ENCODE data around the gene TMCC3.

DNA sequence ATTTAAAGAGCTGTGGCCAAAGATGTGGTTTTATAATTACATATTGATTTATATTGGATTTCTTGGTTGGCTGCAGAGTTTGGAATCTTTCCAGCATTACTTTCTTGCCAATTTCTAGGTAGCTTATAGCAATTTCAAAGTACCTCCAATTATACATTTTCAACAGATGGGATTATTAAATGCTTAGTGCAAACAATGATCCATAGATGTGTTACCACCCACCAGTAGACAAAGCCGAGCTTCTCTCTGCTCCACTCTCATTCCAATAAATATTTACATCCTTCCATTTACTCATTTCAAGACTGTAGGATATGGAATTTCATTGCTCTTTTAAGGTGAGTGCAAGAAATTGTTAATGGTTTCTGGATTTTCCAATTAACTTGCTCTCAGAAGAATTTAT, 21.6 kb upstream of the TMCC3 start:
- TF ChIP-seq CTCF (IDR thresholded peaks at IDR 0.05) (no peak), POLR2AphosphoS5 (IDR thresholded peaks at IDR 0.05) (no peak)

Measured in suprapubic skin (tissue), 3 donors.